Spleen (tissue), 7 donors: ENCODE data around the gene DHRSX.

Experiments
- POLR2A ChIP-seq, 3 donors: fragments of 450-650 bp; IDR thresholded peaks; one replicate each; pipeline ENCODE4 v1.5.1; 2017; ENCODE audit warnings: antibody characterized with exemption in 3 of 3, mild to moderate bottlenecking in 1 of 3
- POLR2AphosphoS5 ChIP-seq, 3 donors: sonication (generic); formaldehyde crosslinking; IDR thresholded peaks; one replicate each; pipeline ENCODE4 v1.5.1; 2017; ENCODE audit warnings: antibody characterized with exemption in 3 of 3
- TF ChIP-seq, protein P1 (sequence below), 11 experiments: fragments of 200-600 bp in 7 of 11; fragments of 450-650 bp in 4 of 11; sonication (generic) in 4 of 11; IDR thresholded peaks in 8 of 11; conservative IDR thresholded peaks in 3 of 11; 1 replicate in 7 of 11; 2 replicates in 4 of 11; pipeline versions ENCODE4 v1.4.0 to v1.8.0; 2016 to 2021; ENCODE audit warnings: antibody characterized with exemption in 11 of 11, inconsistent platforms in 4 of 11, mild to moderate bottlenecking in 1 of 11
- donor health status: DM: no; HTN: no; CAD: no; lungs with moderate emphysema.
- donor health status: DM: no; HTN: no; CAD: no.
- donor health status: DM: no; HTN: no; CAD: no.

DNA sequence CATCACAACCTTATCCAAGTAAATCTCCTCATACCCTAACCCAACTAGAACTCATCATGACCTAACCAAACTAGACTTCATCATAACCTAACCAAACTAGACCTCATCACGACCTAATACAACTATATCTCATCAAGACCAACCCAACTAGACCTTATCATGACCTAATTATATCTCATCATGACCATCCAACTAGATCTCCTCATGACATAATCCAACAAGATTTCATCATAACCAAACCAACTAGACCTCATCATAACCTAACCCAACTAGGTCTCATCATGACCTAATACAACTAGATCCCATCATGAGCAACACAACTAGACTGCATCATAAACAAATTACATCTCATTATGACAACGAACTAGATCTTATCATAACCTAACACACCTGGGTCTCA, 86.4 kb downstream of the DHRSX start:
- TF ChIP-seq, protein P1, sequence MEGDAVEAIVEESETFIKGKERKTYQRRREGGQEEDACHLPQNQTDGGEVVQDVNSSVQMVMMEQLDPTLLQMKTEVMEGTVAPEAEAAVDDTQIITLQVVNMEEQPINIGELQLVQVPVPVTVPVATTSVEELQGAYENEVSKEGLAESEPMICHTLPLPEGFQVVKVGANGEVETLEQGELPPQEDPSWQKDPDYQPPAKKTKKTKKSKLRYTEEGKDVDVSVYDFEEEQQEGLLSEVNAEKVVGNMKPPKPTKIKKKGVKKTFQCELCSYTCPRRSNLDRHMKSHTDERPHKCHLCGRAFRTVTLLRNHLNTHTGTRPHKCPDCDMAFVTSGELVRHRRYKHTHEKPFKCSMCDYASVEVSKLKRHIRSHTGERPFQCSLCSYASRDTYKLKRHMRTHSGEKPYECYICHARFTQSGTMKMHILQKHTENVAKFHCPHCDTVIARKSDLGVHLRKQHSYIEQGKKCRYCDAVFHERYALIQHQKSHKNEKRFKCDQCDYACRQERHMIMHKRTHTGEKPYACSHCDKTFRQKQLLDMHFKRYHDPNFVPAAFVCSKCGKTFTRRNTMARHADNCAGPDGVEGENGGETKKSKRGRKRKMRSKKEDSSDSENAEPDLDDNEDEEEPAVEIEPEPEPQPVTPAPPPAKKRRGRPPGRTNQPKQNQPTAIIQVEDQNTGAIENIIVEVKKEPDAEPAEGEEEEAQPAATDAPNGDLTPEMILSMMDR (IDR thresholded peaks at IDR 0.05 in 8 of 11, conservative IDR thresholded peaks at IDR 0.05 in 3 of 11) = no peak
- TF ChIP-seq POLR2A (IDR thresholded peaks at IDR 0.05) (no peak), POLR2AphosphoS5 (IDR thresholded peaks at IDR 0.05) (no peak)
